NCI-H524 (cell line): ENCODE measurements around the gene HELZ.
A peak's percentile ranks its signal among the peaks of the same experiment; 100 is the strongest.
"Not testable (repeated sequence)": the region's sequence is repeated elsewhere in the genome, so short reads cannot be mapped to it uniquely, and the experiment has no call there.

Experiments used
- DNase-seq, 2 experiments: peaks; one replicate each; lab custom pipeline; 2025; lab: John Stamatoyannopoulos, UW

Gene HELZ, protein sequence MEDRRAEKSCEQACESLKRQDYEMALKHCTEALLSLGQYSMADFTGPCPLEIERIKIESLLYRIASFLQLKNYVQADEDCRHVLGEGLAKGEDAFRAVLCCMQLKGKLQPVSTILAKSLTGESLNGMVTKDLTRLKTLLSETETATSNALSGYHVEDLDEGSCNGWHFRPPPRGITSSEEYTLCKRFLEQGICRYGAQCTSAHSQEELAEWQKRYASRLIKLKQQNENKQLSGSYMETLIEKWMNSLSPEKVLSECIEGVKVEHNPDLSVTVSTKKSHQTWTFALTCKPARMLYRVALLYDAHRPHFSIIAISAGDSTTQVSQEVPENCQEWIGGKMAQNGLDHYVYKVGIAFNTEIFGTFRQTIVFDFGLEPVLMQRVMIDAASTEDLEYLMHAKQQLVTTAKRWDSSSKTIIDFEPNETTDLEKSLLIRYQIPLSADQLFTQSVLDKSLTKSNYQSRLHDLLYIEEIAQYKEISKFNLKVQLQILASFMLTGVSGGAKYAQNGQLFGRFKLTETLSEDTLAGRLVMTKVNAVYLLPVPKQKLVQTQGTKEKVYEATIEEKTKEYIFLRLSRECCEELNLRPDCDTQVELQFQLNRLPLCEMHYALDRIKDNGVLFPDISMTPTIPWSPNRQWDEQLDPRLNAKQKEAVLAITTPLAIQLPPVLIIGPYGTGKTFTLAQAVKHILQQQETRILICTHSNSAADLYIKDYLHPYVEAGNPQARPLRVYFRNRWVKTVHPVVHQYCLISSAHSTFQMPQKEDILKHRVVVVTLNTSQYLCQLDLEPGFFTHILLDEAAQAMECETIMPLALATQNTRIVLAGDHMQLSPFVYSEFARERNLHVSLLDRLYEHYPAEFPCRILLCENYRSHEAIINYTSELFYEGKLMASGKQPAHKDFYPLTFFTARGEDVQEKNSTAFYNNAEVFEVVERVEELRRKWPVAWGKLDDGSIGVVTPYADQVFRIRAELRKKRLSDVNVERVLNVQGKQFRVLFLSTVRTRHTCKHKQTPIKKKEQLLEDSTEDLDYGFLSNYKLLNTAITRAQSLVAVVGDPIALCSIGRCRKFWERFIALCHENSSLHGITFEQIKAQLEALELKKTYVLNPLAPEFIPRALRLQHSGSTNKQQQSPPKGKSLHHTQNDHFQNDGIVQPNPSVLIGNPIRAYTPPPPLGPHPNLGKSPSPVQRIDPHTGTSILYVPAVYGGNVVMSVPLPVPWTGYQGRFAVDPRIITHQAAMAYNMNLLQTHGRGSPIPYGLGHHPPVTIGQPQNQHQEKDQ (N-terminal part only)

DNA sequence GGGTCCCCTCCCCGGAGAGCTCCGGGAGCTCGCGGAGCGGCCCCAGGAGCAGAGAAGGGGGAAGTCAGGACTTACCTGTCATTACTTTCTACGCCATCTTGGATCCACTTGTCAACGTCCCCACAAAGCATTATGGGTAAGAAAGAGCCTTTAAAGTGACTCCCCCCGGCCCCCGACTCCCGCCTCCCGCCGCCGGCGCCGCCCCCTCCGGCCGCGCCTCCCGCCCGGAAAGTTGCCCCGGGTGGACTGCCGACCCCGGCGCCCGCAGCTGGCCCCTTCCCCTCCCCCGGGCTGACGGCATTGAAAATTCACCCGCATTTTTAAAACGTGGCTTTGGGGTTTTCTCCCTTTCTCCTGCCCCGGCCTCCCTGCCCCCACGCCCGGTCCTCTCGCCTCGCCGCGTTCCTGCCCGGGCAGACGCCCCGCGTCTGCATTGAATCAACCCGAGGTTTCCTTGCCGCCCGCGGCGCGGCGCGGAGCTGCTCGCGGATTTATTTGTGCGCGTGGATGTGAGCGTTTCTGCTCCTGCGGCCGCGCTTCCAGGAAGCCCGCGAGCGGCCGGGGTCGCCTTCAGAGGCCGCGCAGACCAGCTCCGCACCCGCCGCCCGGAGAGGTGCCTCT, at the start of gene HELZ:
Gene HELZ, minus strand, starts transcription at position 124 of the 621 bp plus-strand sequence. CDS start 26,392 bp downstream, outside the sequence.
- DNase-seq = peak; percentile 64 to 81

DNA sequence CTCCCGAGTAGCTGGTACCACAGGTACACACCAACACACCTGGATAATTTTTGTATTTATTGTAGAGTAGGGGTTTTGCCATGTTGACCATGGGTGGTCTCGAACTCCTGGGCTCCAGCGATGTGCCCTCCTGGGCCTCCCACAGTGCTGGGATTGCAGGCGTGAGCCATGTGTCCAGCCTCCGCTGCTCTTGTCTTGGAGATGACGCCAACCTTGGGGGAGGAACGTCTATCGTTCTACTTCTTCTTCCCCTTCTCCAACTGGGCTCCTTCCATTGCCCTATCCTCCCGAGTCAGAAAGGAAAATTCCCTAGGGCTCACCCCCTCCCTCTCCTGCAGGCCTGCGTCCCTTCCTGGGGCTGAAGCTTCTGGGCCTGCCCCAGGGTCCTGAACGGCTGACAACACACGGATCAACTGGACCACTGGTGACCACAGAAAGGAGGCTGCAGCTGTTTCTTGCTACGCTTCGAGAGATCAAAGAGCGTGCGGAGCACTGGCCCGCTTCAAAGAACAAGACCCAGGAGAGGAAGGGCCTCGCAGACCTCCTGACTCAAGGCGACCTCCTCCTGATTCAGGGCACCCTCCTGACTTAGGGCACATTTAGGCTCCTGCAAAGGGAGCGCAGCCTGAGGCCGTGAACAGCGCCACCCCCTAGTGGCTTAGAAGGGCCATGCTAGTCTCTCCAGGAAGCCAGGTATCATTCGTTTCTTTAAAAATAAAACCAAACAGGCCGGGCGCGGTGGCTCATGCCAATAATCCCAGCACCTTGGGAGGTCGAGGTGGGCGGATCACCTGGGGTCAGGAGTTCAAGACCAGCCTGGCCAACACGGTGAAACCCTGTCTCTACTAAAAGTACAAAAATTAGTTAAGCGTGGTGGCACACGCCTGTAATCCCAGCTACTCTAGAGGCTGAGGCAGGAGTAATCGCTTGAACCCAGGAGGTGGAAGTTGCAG, 48.5 kb upstream of the HELZ start:
- DNase-seq = peak in 1 of 2 experiments; percentile 14

DNA sequence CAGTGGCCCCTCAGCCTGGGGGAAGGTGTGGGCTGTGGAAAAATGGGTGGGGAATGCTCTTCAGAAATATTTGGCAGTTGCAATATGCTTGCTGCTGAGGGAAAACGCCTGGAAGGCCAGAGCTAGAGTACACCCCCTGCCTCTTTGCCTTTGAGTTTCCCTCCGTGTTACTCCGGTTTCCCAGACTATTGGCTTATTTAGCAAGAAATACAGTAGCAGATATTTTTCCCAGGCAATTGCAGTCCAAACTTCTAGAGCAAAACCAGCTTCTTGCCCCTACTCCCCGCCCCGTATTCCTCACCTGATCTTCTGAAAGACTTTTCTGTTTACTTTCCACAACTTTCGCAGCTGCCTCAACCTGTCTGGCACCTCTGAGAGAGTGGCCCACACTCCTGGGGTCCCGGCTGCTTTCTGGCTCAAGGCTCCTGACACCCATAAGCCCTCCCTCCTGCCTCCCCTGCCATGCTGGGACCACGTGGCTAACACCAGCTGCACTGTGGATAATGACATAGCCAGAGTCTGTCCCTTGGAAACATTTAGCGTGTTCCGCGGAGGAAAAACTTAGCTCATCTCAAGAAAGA, 45.8 kb upstream of the HELZ start:
- peak in 1 of 2 experiments; percentile 9 for DNase-seq

DNA sequence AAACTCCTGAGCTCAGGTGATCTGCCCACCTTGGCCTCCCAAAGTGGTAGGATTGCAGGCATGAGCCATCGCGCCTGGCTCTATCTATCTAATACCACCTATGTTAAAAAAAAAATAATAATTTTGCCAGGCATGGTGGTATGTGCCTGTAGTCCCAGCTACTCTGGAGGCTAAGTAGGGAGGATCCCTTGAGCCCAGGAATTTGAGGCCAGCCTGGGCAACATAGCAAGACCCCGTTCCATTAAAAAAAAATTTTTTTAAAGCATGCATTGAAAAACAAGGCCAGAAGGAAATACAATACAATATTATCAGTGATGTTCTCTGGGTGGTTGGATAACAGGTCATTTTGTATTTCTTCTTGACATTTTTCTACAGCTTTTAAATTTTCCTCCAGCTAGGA, 45.2 kb upstream of the HELZ start:
- DNase-seq = no peak

DNA sequence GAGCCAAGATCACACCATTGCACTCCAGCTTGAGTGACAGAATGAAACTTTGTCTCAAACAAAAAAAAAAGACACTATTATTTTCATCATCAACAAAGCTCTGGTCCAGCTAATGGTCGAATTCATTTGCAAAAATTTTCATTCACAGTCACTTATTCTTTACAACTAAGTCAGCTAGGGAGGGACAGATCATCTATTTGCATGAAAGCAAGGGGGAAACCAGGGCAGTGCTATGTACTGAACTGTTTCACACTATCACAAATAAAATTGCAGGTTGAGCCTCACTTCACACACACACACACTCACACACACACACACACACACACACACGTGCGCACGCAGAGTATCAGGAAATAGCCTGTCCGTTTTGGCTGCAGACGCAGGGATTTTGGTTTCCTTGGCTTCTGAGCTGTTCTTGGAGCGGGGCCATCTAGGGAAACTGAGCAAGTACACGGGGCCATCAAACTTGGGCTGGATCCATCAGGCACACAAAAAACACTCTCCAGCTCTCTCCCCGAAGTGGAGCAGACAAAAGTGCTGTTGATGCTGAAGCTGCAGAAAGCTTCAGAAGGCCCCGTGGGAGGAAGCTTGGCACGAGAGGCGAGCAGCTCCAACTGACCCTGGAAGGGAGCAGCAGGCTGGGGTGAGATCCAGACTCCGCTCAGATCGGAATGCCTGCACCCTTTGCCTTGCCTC, 44.3 kb upstream of the HELZ start:
- DNase-seq = no peak

DNA sequence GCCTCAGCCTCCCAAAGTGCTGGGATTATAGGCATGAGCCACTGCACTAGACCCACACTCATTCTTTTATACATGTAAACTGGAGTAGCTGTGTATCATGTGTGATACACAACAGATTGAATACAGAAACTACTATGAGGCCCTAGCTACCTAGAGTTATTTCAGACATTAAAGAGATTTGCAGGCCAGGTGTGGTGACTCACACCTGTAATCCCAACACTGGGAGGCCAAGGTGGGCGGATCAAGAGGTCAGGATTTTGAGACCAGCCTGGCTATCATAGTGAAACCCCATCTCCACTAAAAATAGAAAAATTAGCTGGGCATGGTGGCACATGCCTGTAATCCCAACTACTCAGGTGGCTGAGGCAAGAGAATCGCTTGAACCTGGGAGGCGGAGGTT, 41.8 kb upstream of the HELZ start:
- not testable (repeated sequence) for DNase-seq

DNA sequence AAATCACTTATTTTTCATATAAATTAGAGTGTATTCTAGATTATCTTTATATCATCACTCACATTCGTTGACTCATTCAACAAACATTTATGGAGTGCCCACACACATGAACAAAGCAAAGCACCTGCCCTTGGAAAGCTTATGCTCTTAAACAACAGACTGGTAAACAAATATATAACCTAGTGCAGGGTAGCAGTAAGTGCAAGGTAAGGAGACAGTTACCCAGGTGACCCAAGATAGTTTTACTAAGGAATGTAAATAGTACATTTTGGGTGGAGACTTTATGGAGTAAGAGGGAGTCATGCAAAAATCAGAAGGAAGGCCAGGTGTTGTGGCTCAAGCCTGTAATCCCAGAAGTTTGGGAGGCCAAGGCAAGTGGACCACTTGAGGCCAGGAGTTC, 40.4 kb upstream of the HELZ start:
- no peak for DNase-seq

DNA sequence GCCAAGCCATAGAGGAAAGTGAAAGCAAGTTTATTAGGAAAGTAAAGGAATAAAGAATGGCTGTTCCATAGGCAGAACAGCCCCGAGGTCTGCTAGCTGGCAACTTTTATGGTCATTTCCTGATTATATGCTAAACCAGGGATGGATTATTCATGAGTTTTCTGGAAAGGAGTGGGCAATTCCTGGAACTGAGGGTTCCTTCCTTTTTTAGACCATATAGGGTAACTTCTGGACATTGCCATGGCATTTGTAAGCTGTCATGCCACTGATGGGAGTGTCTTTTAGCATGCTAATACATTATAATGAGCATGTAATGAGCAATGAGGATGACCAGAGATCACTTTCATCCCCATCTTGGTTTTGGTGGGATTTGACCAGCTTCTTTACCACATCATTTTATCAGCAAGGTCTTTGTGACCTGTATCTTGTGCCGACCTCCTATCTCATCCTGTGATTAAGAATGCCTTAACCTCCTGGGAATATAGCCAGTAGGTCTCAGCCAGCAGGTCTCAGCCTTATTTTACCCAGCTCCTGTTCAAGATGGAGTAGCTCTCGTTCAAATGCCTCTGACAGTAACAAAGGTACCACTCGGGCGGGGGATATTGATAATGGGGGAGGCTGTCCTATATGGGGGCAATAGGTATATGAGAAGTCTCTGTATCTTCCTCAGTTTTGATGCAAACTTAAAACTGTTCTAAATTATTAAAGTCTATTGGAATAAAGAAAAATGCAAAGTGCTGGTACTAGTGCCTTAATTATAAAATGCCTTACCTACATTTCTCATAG, 38.9 kb upstream of the HELZ start:
- no peak for DNase-seq

DNA sequence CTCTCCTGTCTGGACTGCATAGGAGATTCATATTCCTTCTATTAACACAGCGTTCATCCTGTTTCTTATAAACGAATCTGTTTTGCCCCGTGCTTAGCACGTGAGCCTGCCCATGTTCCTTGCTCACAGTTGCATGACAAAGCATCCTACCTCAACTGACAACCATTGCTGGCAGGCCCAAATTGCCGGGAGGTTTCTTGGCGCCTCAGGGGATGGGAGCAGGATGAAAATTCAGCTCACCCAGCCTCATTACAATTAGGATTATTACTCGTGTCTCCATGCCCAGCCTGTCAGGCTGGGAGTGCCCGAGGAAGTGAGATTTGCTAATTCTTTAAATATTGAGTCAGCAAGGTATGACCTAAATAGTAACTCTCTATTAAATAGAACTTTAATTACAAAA, 36.7 kb upstream of the HELZ start:
- no peak for DNase-seq

DNA sequence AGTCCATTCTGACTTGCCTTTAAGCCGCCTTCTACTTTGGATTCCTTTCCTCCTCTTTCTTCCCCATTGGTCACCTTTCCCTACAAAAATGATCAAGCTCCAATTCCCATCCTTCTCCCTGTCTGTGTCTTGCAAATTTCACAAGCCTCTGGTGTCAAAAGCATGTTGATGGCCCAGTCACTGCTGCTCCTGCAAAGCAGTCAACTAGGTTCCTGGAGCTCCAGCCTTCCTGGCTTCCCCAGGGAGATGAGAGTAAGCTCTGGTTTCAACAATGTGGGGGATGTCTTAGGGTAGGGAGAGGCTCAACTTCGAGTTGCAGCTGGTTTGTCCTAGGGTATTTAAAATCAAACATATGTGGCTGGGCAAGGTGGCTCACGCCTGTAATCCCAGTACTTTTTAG, 36.1 kb upstream of the HELZ start:
- DNase-seq = no peak

DNA sequence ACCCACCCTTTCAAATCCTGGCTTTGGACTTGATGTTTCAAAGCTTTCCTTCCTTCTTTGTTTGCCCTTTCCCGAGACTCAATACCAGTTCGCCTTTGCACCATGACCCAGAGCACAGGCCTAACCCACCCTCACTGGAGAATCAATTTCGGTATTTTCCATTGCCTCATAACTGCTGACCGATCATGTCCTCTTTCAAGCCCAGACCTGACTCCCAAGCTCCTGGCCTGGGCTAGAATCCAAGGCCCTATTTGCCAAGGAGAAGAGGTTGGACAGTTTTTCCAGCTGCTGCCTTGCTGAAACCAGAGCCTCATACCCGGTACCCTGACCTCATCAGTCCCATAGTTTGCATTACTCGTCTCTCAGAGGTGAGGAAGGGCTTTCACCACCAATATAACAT, 35.3 kb upstream of the HELZ start:
- DNase-seq = no peak

DNA sequence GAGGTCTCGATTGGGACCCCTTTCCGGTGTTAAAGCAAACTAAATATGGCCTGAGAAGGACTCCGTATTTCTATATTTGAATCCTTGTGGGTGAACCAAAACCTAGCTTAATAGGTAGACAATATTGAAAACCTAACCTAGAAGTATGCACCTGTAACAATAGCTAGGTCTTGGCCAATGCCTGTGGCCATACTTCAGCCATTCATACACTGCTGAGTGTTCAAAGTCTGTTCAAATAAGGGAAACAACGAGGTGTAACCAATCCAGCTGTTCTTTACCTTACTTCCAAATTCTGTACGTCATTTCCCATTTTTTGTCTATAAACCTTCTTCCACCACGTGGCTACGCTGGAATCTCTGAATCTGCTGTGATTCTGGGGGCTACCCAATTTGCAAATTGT, 34.1 kb upstream of the HELZ start:
- no peak for DNase-seq

DNA sequence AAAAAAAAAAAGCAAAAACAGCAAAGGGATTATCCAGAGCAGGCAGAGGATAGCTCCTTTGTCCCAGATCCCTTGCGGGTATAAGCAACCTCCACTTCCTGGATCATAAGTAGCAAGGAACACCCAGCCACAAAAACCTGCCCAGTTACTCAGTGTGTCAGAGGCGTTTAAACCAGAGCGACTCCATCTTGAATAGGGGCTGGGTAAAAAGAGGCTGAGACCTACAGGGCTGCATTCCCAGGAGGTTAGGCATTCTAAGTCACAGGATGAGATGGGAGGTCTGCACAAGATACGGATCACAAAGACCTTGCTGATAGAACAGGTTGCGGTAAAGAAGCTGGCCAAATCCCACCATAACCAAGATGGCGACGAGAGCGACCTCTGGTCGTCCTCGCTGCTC, 33.4 kb upstream of the HELZ start:
- no peak for DNase-seq

DNA sequence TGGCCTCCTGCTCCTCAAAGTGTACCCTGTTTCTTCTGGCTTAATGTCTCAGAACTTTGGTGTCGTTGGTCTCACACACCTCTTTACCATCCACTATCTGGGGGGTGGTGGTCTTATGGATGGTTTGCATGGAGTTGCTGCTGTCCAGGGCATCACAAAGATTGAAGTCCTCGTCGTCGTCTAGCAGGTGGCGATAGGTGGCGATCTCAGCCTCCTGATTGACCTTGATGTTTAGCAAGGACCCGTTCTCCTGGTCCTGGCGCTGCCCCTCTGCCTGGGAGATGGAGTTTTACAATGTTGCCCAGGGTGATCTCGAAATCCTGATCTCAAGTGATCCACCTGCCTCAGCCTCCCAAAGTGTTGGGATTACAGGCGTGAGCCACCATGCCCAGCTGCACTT, 31.1 kb upstream of the HELZ start:
- peak; percentile 31 to 60 for DNase-seq

DNA sequence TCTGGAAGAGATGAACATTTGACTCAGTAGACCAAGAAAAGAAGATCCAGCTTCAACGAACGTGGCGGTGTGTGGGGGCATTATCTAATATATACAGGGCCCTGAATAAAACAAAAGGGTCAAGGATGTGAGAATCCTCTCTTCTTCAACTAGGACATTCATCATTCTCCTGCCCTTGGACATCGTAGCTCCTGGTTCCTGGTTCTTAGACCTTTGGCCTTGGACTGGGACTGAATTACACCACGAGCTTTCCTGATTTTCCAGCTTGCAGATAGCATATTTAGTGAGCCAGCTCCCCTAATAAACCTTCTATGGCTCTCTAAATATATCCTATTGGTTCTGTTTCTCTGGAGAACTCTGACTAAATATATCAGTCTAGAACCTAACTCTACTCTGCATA, 29.5 kb upstream of the HELZ start:
- DNase-seq = no peak

DNA sequence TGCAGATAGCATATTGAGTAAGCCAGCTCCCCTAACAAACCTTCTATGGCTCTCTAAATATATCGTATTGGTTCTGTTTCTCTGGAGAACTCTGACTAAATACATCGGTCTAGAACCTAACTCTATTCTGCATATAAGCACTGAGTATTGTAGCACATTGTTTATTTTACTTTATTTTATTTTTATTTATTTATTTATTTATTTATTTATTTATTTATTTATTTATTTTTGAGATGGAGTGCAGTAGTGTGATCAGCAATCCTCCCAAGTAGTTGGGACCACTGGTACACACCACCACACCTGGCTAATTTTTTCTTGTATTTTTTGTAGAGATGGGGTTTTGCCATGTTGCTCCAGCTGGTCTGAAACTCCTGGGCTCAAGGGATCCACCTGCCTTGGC, 28.9 kb upstream of the HELZ start:
- DNase-seq = no peak

DNA sequence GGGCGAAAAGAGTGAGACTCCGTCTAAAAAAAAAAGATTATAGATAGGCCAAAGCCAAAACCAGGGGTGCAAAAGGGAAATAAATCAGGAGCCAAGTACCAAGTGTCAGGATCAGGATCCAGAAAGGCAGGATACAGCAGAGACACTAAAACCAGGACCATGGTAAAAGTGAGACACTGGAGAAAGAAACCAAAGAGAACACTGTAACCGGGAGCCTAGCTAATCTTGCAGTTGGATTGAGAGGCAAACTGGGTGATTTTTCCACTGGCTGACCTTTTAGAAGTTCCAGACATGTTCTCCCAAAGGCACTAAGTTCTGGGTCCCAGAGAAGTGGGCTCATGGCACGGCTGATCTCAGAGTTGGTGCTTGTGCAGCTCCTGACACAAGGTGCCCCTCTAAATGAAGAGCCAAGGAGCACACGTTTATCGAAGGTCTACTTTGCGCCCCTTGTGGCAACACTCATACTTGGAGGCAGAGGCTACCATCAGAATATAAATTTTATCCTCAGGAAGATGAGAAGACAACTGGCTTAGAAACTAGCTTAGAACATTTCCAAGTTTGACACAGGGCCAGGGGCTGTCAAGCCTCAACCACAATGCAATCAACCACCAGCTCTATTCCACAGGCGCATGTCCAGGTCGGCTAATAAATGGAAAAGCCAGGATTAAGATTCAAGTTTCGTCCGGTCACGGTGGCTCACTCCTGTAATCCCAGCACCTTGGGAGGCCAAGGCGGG, 27.5 kb upstream of the HELZ start:
- DNase-seq = peak in 1 of 2 experiments; percentile 15

DNA sequence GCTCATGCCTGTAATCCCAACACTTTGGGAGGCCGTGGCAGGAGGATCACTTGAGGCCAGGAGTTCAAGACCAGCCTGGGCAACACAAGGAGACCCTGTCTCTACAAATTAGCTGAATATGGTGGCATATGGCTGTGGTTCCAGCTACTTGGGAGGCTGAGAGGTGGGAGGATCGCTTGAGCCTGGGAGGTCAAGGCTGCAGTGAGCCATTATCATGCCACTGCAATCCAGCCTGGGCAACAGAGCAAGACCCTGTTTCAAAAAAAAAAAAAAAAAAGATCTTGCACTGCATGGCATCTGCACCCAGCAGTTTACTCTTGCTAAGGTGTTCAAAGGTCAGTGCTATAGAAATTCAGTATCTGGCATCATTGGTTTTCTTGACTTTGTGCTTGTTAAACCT, 26.2 kb upstream of the HELZ start:
- DNase-seq = not testable (repeated sequence)
